Stomach (tissue), 4 donors: ENCODE results near the gene TMEM120B.

Experiments used
- CTCF ChIP-seq, 7 experiments: fragments of 450-650 bp in 4 of 7; fragments of 200-600 bp in 3 of 7; sonication (generic) in 3 of 7; IDR thresholded peaks; one replicate each; pipeline ENCODE4 v1.5.1; 2016 to 2019; ENCODE audit warnings: antibody characterized with exemption in 7 of 7, control low read depth in 2 of 7, mild to moderate bottlenecking in 1 of 7
- EP300 ChIP-seq: sonication (generic); formaldehyde crosslinking; IDR thresholded peaks from one replicate; pipeline ENCODE4 v1.6.1; 2017; ENCODE audit warnings: antibody characterized with exemption
- POLR2A ChIP-seq, 4 donors: fragments of 450-650 bp; IDR thresholded peaks; one replicate each; pipeline ENCODE4 v1.6.1; 2016; ENCODE audit warnings: antibody characterized with exemption in 4 of 4, control low read depth in 2 of 4, mild to moderate bottlenecking in 1 of 4, moderate library complexity in 1 of 4

GRCh38 chr12:121781998-121782979, 69.7 kb downstream of the TMEM120B start:
- TF ChIP-seq EP300, result no peak
- no peak for TF ChIP-seq POLR2A (IDR thresholded peaks at IDR 0.05)
- TF ChIP-seq CTCF (IDR thresholded peaks at IDR 0.05), result no peak
